T-helper 2 cell (primary cell): ENCODE measurements around the gene ULBP2.

ENCODE experiments used
- DNase-seq, 5 experiments: peaks; one replicate each; pipeline versions ENCODE4 v3.0.0 to v3.0.0-alpha.2; 2012 to 2022

The ULBP2 gene

GRCh38 chr6:149969635-149970034 lies 27.8 kb downstream of the ULBP2 start:
- no peak for DNase-seq

- peak in 1 of 5 experiments; percentile 44 for DNase-seq
Observed at GRCh38 chr6:149974394-149974793, 32.6 kb downstream of the ULBP2 start.

DNA sequence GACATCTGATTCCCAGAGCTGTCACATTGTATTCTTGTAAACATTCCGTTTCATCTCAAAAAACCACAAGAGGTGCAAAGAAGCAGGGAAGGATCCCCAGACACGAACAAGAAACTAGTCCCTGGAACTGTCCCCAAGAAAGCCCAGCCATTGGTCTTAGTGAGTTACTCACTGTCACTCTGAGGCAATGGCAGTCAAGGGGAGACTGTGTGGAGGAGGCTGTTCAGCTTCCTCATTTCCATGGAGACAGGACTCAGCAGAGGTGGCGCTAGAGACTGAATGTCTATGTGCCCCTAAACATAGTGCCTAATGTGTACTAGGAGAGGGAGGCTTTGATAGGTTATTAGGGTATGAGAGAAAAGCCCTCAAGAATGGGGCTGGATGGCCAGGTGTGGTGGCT lies 33.0 kb downstream of the ULBP2 start:
- DNase-seq, result no peak

DNA sequence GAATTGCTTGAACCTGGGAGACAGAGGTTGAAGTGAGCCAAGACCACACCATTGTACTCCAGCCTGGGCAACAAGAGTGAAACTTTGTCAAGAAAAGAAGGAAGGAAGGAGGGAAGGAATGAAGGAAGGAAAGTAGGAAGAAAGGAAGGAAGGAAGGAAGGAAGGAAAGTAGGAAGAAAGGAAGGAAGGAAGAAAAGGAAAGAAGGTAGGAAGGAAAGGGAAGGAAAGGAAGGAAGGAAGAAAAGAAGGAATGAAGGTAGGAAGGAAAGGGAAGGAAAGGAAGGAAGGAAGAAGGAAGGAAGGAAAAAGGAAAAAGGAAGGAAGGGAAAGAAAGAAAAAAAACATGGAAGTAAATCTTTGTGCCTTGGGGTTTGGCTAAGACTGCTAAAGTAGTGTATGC lies 33.6 kb downstream of the ULBP2 start:
- DNase-seq, result no peak

GRCh38 chr6:149977221-149977620 lies 35.4 kb downstream of the ULBP2 start:
- no peak for DNase-seq

GRCh38 chr6:149978610-149979009 lies 36.8 kb downstream of the ULBP2 start:
- DNase-seq, result no peak

DNA sequence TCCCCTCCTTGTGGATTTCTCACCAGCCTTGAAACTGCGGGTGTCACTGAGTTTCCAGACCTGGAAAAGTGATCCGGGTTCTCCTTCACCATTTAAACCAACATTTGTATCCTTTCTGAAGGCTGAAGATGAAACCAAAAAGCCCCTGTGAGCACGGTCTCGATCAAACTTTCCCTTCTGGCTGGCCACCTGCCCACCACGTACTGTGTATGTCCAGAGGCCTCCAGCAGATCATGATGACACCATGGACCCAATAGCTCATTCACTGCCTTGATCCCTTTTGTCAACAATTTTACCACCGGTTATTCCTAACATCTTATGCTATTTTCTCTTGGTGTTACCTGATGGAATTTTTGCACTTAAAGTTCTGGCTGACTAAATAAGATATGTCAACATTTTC lies 37.5 kb downstream of the ULBP2 start:
- no peak for DNase-seq

- DNase-seq, result no peak
Observed at GRCh38 chr6:149983145-149983544, 41.3 kb downstream of the ULBP2 start.

DNA sequence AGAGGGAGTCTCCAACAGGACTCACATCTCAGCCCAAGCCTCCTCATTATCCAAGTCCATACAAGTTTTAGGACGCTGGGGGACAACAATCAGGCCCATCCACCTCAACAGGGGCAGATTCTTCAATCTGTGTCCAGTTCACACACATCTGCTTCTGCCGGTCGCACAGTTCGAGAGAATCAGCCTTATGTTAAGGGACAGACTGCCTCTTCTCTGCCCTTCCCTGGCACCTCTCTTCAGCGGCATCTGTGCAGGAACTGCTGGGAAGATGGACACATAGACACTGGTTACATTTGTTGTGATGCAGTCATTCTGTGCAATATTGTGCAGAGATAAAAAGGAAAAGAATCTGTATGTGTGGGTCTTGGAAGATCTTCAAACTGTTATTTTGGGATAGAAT lies 43.0 kb downstream of the ULBP2 start:
- no peak for DNase-seq

DNA sequence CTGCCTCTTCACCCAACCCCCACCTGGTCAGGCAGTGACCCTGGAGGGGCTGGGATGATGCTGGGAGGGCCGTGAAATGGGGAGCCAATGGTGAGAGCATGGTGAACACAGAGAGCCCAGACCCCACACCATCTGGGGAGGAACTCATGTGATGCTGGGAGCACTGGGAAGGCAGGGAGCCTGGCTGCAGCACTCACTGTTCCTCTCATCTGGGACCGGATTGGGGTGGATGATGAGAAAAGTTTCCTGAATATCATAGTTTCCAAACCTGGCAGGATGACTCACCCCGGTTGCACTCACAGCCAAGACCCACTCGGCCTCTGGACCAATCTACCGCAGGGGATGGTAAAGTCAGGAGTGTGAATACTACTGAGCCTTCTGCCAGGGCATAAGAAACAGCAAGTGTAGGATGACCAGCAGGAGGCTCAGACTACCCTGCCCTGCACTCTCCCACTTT lies 43.7 kb downstream of the ULBP2 start:
- no peak for DNase-seq

DNA sequence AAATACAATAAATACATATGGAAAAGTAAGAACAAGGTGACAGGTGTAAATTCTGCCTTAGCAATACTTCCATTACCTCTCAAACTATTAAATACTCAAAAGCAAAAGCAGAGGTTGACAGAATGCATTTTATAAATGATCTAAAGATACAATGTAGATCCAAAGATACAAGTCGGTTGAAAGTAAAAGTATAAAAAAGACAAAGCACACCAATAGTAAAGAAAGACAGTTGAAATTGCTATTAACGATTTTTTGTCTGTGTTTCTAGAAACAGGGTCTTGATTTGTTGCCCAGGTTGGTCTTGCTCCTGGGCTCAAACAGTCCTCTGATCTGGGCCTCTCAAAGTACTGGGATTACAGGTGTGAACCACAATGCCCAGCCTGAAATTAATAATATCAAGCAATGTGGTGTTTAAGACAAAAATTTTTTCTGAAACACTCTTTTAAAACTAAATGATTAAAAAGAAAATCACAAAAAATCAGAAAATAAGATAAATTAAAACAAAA lies 45.8 kb downstream of the ULBP2 start:
- DNase-seq, result no peak

GRCh38 chr6:149988550-149989346 lies 46.9 kb downstream of the ULBP2 start:
- no peak for DNase-seq

GRCh38 chr6:149990212-149990660 lies 48.4 kb downstream of the ULBP2 start:
- DNase-seq, result no peak

DNA sequence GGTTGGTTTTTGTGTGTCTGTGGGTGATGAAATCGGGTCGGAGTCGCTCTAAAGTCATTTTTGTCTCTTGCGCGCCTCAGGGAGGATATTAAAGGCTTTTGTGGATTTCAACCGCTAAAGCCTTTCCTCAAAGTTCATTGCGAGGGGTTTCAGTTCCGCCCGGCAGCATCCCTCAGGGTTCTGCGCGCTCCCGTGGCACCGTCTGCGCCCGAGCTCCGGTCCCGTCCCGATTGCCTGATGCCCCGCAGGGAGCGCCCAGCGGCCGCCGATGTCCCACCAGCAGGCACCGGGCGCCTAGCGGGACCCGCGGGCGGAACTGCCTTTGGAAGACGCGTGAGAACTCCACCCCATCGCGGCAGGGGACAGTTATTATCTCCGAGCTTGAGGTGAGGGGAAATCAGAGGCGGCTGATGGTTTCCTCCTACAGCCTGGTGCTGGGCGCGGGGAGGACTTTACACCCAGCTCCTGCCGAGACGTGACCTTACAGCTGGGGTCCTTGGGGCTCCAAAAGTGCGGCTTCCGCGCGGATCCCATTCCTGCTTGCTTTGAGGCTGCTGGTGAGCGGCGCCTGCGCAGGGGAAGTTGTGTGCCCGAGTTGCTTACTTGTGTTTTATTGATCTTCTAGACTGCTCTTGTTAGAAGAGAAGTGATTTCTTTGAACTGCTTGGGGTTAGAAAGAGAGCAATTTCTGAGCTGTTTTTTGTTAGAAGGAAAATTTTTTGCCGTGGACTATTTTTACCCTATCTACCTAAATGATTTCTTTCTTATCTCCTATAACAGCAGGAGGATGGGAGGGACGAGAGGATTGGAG lies 49.1 kb downstream of the ULBP2 start:
- DNase-seq, result peak in 1 of 5 experiments; percentile 36

- DNase-seq, result peak in 1 of 5 experiments; percentile 15
Observed at GRCh38 chr6:149991472-149991795, 49.6 kb downstream of the ULBP2 start.

DNA sequence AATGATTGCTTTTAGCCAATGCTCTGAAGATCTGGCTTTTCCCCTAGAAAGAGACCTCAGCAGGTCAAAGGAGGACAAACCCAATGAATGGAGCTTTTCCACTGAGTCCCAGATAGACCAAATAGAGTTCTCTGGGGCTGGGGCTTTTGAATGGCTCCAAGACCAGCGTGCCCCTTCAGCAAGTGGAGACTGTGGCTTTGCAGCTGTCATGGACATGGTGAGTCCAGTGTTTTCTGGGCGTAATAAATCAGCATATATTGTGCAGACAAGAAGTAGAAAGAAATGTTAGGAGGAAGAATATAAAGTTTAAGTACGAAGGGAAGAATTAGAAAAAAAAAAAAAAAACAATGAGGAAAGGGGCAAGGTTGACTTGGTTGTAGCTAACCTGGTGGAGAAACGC lies 50.0 kb downstream of the ULBP2 start:
- DNase-seq, result no peak

DNA sequence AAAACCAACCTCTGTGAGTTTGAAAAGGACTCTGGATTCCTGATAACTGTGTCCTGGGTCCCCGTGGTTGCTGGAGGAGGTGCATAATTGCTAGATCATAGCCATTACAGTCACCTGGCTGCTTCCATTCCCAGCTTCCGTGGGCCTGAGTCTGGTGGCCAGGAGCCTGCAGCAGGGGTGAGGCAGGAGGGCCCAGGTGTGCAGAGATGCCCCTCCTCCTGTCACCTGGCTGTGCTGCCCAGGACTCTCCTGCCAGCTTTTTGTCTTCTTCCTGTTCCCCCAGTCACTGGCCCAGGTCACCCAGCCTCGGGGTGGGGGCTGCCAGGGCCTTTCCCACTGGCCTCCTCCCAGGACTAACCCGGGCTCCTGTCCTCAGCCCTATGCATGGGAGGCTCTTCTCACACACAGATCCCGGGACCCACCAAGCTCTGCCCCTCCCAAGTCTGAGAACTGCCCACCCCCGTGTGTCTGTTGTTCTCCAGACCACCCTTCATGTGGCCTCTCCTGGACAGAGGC lies 53.5 kb downstream of the ULBP2 start:
- DNase-seq, result no peak

DNA sequence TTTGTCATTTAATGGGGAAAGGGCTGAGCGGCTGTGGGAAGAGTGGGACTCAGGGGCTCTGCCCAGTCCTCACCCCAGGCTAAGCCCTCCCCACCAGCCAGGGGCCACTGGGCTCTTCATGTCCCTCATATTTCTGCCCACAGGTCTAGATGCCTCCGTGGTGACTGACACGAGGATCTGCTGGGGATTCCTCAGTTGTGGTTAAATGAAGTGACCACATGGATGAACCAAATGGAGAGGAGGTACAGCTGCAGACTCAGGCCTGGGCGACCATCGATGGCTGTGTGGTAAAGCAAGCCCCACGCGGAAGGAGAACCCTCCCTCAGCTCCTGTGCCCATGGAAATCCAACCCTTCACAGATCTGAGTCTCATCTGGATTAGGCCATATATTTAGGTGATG lies 54.2 kb downstream of the ULBP2 start:
- DNase-seq, result no peak
